Chondrocyte (in vitro differentiated cells): ENCODE results near the gene ABCG8. TPM values are rescaled to one million over a fixed set of nuclear protein-coding genes. Genes with fewer than 3 reads are reported as not detected.

Experiments used
- DNase-seq: peaks from one replicate; pipeline ENCODE4 v3.0.0; 2021; ENCODE audit warnings: mixed read lengths, low spot score
- H3K27ac Mint-ChIP-seq: one replicate; pipeline ENCODE4 v1.8.0; 2021; ENCODE audit warnings: mild to moderate bottlenecking, moderate library complexity, mixed read lengths; ENCODE audit not compliant: unreplicated experiment
- H3K27me3 Mint-ChIP-seq: 2 replicates; pipeline ENCODE4 v1.8.0; 2021; ENCODE audit warnings: low read depth, mixed read lengths
- H3K36me3 Mint-ChIP-seq: 2 replicates; pipeline ENCODE4 v1.8.0; 2021; ENCODE audit warnings: low read depth, mixed read lengths
- H3K4me1 Mint-ChIP-seq: 2 replicates; pipeline ENCODE4 v1.8.0; 2021; ENCODE audit warnings: low read depth, mild to moderate bottlenecking, mixed read lengths
- H3K4me3 Mint-ChIP-seq: one replicate; pipeline ENCODE4 v1.8.0; 2021; ENCODE audit warnings: mild to moderate bottlenecking, moderate library complexity, mixed read lengths; ENCODE audit not compliant: unreplicated experiment
- H3K9me3 Mint-ChIP-seq: 2 replicates; pipeline ENCODE4 v1.8.0; 2021; ENCODE audit warnings: low read depth, mixed read lengths
- CTCF ChIP-seq: fragments of 200-600 bp; sonication (generic); IDR thresholded peaks from 2 replicates; pipeline ENCODE4 v1.5.0; 2021; ENCODE audit warnings: antibody characterized with exemption, mild to moderate bottlenecking, moderate library complexity
- long read RNA-seq: library from polyadenylated mRNA; stranded (forward); transcript quantifications from one replicate; pipeline ENCODE4 v2.0.0, GENCODE V29; 2021
- total RNA-seq: library from RNA; stranded (reverse); gene quantifications from 3 replicates; pipeline ENCODE4 v1.2.1, GENCODE V29; 2021

The ABCG8 gene
- not detected in 3 replicates for total RNA-seq
- long read RNA-seq: 0 reads

- TF ChIP-seq CTCF: no peak
- Mint-ChIP-seq H3K4me1 (no peaks in the 10 kb centered on the region), H3K4me3 (no peak within 1 kb of the TSS), H3K9me3 (no peaks in the 10 kb centered on the region), H3K27ac (no peak within 1 kb of the TSS), H3K36me3 (no peaks in the 10 kb centered on the region), H3K27me3 (no peaks in the 10 kb centered on the region)
- DNase-seq: no peak
These were observed at the start of gene ABCG8, which contains the start of gene ABCG5 for GRCh38 chr2:43838560-43839267. ABCG8 (plus strand) TSS chr2:43838971; CDS start chr2:43839054, 83 bp downstream. ABCG5 (minus strand) TSS chr2:43838839; CDS start chr2:43838679, 160 bp downstream.

DNA sequence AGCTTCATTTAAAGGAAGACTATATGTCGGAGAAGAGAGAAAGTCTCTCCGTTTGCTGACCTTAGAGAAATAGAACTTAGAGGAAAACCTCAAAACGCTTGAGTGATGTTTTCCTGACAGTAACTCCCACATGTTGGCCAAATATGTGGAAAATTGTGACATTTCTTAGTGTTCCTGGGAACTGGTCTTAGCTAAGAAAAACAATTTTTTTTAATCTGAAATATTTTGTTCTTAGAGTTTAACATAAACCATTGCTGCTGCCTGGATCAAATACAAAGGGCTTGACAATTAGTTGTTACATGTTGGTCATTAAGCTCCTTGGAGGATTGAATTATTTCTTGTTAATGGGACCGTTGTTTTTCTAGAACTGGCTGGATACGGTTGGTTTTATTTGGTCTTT is 48.6 kb upstream of the ABCG8 start:
- DNase-seq: no peak
- peaks cover 8% of the 10 kb centered on the region for H3K36me3 Mint-ChIP-seq
- no peak overlapping the region for H3K4me3 Mint-ChIP-seq
- H3K4me1 Mint-ChIP-seq: peaks cover 37% of the 10 kb centered on the region
- peak overlapping the region; percentile 70 for H3K27ac Mint-ChIP-seq
- no peak for TF ChIP-seq CTCF
- H3K9me3 Mint-ChIP-seq: no peaks in the 10 kb centered on the region
- no peaks in the 10 kb centered on the region for H3K27me3 Mint-ChIP-seq

GRCh38 chr2:43791035-43791765 is 47.6 kb upstream of the ABCG8 start:
- H3K27me3 Mint-ChIP-seq: no peaks in the 10 kb centered on the region
- TF ChIP-seq CTCF: no peak
- DNase-seq: no peak
- peaks cover 11% of the 10 kb centered on the region for H3K36me3 Mint-ChIP-seq
- H3K4me3 Mint-ChIP-seq: no peak overlapping the region
- peak overlapping the region; percentile 20 for H3K27ac Mint-ChIP-seq
- H3K9me3 Mint-ChIP-seq: no peaks in the 10 kb centered on the region
- H3K4me1 Mint-ChIP-seq: peaks cover 37% of the 10 kb centered on the region

DNA sequence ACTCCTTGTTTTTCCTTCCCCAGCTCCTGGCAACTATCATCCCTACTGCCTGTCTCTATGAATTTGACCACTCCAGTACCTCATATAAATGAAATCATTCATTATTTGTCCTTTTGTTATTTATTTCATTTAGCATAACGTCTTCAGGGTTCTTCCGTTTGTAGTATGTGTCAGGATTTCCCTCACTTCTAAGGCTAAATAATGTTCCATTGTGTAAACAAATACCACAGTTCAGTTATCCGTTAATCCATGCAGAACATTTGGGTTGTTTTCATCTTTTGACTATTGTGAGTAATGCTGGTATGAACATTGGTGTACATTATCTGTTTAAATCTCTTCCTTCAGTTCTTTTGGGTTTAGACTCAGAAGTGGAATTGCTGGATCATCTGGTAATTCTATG is 46.1 kb upstream of the ABCG8 start:
- H3K4me3 Mint-ChIP-seq: no peak overlapping the region
- H3K9me3 Mint-ChIP-seq: no peaks in the 10 kb centered on the region
- no peaks in the 10 kb centered on the region for H3K27me3 Mint-ChIP-seq
- no peak overlapping the region for H3K27ac Mint-ChIP-seq
- TF ChIP-seq CTCF: no peak
- H3K4me1 Mint-ChIP-seq: peaks cover 35% of the 10 kb centered on the region
- no peak for DNase-seq
- H3K36me3 Mint-ChIP-seq: peaks cover 11% of the 10 kb centered on the region

DNA sequence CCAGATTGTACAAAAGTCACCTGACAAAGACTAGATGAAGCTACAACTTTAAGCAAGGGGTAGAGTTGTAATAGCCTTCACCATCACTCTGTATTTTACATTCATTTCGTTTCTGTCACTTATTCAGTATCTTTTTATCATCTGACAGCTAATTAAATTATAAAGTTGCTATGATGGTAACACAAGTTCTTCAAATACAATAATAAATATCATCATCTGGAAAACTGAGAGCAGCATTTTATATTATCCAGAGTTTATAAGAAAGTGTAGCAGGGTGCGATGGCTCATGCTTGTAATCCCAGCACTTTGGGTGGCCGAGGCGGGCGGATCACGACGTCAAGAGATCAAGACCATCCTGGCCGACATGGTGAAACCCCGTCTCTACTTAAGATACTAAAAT is 43.8 kb upstream of the ABCG8 start:
- Mint-ChIP-seq H3K4me3 (no peak overlapping the region), H3K9me3 (no peaks in the 10 kb centered on the region), H3K36me3 (peaks cover 11% of the 10 kb centered on the region), H3K27me3 (no peaks in the 10 kb centered on the region), H3K4me1 (peaks cover 16% of the 10 kb centered on the region), H3K27ac (no peak overlapping the region)
- no peak for DNase-seq
- no peak for TF ChIP-seq CTCF
